Right lobe of liver (tissue), 4 donors: Measurements from ENCODE around the gene CDR2L.
A peak's percentile ranks its signal among the peaks of the same experiment; 100 is the strongest.

ENCODE experiments used
- POLR2A ChIP-seq: fragments of 450-650 bp; IDR thresholded peaks from one replicate; pipeline ENCODE4 v1.6.1; 2017; ENCODE audit warnings: antibody characterized with exemption, mild to moderate bottlenecking
- TF ChIP-seq, protein P1 (sequence below), 4 donors: fragments of 200-600 bp in 3 of 4; fragments of 450-650 bp in 1 of 4; IDR thresholded peaks; one replicate each; pipeline versions ENCODE4 v1.5.1 to v1.8.0; 2016 to 2022; ENCODE audit warnings: antibody characterized with exemption in 4 of 4, mild to moderate bottlenecking in 2 of 4
- donor health status: DM: no; HTN: no; CAD: no.
- donor health status: DM: no; HTN: no; CAD: no.
- donor health status: DM: no; HTN: yes; CAD: no.

GRCh38 chr17:74960570-74961342 lies 26.7 kb upstream of the CDR2L start:
- TF ChIP-seq, protein P1, sequence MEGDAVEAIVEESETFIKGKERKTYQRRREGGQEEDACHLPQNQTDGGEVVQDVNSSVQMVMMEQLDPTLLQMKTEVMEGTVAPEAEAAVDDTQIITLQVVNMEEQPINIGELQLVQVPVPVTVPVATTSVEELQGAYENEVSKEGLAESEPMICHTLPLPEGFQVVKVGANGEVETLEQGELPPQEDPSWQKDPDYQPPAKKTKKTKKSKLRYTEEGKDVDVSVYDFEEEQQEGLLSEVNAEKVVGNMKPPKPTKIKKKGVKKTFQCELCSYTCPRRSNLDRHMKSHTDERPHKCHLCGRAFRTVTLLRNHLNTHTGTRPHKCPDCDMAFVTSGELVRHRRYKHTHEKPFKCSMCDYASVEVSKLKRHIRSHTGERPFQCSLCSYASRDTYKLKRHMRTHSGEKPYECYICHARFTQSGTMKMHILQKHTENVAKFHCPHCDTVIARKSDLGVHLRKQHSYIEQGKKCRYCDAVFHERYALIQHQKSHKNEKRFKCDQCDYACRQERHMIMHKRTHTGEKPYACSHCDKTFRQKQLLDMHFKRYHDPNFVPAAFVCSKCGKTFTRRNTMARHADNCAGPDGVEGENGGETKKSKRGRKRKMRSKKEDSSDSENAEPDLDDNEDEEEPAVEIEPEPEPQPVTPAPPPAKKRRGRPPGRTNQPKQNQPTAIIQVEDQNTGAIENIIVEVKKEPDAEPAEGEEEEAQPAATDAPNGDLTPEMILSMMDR (IDR thresholded peaks at IDR 0.05): peak; percentile 27 to 53 (median 50)
- TF ChIP-seq POLR2A: no peak
